ENCODE results near the gene OR6B1. TPM values are rescaled to one million over a fixed set of nuclear protein-coding genes. Genes with fewer than 3 reads are reported as not detected.

The OR6B1 gene
- total RNA-seq, 4 donors from 2014 or later: not detected

GRCh38 chr7:144011458-144012230 lies 11.5 kb downstream of the OR6B1 start:
- 75 to 77% methylated on average over 3 to 5 of the region's 5 CpGs for WGBS, 2 donors
- no peak for DNase-seq
- no peak for TF ChIP-seq POLR2A (IDR thresholded peaks at IDR 0.05)
- TF ChIP-seq CTCF (IDR thresholded peaks at IDR 0.05): no peak
- Histone ChIP-seq H3K4me1 (no peaks in the 10 kb centered on the region), H3K36me3 (no peaks in the 10 kb centered on the region), H3K27me3 (no peaks in the 10 kb centered on the region), H3K4me3 (no peak overlapping the region), H3K9me3 (no peaks in the 10 kb centered on the region), H3K27ac (no peak overlapping the region)
- intact Hi-C loops (cut with DNase I): no loop called here

- H3K27me3 ChIP-seq: no peaks in the 10 kb centered on the region
- no peak overlapping the region for H3K4me3 ChIP-seq
- H3K27ac ChIP-seq: no peak overlapping the region
- TF ChIP-seq CTCF (IDR thresholded peaks at IDR 0.05) (no peak), POLR2A (IDR thresholded peaks at IDR 0.05) (no peak)
- DNase-seq: no peak
- intact Hi-C loops (cut with DNase I): no loop called here
- H3K36me3 ChIP-seq: no peaks in the 10 kb centered on the region
- H3K4me1 ChIP-seq: no peaks in the 10 kb centered on the region
- no peaks in the 10 kb centered on the region for H3K9me3 ChIP-seq
- WGBS, 2 donors: 55 to 73% methylated on average over 4 of the region's 4 CpGs
Observed at GRCh38 chr7:144018065-144018464, 17.9 kb downstream of the OR6B1 start.

- Histone ChIP-seq H3K9me3 (no peaks in the 10 kb centered on the region), H3K36me3 (no peaks in the 10 kb centered on the region), H3K27me3 (no peaks in the 10 kb centered on the region), H3K4me1 (no peaks in the 10 kb centered on the region), H3K4me3 (no peak overlapping the region), H3K27ac (no peak overlapping the region)
- TF ChIP-seq POLR2A (IDR thresholded peaks at IDR 0.05): no peak
- no peak for TF ChIP-seq CTCF (IDR thresholded peaks at IDR 0.05)
- intact Hi-C loops (cut with DNase I): no loop called here
- DNase-seq: no peak
- WGBS, 2 donors: 36 to 40% methylated on average over 2 of the region's 2 CpGs
Observed at GRCh38 chr7:144019457-144019856, 19.3 kb downstream of the OR6B1 start.

- no peaks in the 10 kb centered on the region for H3K27me3 ChIP-seq
- no peak for TF ChIP-seq POLR2A (IDR thresholded peaks at IDR 0.05)
- no peak for TF ChIP-seq CTCF (IDR thresholded peaks at IDR 0.05)
- H3K4me1 ChIP-seq: no peaks in the 10 kb centered on the region
- no peak overlapping the region for H3K4me3 ChIP-seq
- no peaks in the 10 kb centered on the region for H3K36me3 ChIP-seq
- H3K27ac ChIP-seq: no peak overlapping the region
- intact Hi-C loops (cut with DNase I): no loop called here
- DNase-seq: no peak
- no peaks in the 10 kb centered on the region for H3K9me3 ChIP-seq
- WGBS, 2 donors: 39 to 53% methylated on average over 3 of the region's 3 CpGs
Observed at GRCh38 chr7:144020340-144020739, 20.2 kb downstream of the OR6B1 start.

- Histone ChIP-seq H3K9me3 (no peaks in the 10 kb centered on the region), H3K36me3 (no peaks in the 10 kb centered on the region), H3K27me3 (no peaks in the 10 kb centered on the region), H3K27ac (no peak overlapping the region), H3K4me1 (no peaks in the 10 kb centered on the region), H3K4me3 (no peak overlapping the region)
- DNase-seq: no peak
- intact Hi-C loops (cut with DNase I): no loop called here
- TF ChIP-seq POLR2A (IDR thresholded peaks at IDR 0.05) (no peak), CTCF (IDR thresholded peaks at IDR 0.05) (no peak)
Observed at GRCh38 chr7:144022169-144022568, 22.0 kb downstream of the OR6B1 start.

All from esophagus squamous epithelium (tissue), 5 donors.